Measurements from ENCODE around the gene NDUFV2. TPM values are rescaled to one million over a fixed set of nuclear protein-coding genes. Genes with fewer than 3 reads are reported as not detected.
"Not testable (repeated sequence)": the region's sequence is repeated elsewhere in the genome, so short reads cannot be mapped to it uniquely, and the experiment has no call there.

The NDUFV2 gene
- total RNA-seq, 1 donor from 2014 or later, result 93.2 TPM

DNA sequence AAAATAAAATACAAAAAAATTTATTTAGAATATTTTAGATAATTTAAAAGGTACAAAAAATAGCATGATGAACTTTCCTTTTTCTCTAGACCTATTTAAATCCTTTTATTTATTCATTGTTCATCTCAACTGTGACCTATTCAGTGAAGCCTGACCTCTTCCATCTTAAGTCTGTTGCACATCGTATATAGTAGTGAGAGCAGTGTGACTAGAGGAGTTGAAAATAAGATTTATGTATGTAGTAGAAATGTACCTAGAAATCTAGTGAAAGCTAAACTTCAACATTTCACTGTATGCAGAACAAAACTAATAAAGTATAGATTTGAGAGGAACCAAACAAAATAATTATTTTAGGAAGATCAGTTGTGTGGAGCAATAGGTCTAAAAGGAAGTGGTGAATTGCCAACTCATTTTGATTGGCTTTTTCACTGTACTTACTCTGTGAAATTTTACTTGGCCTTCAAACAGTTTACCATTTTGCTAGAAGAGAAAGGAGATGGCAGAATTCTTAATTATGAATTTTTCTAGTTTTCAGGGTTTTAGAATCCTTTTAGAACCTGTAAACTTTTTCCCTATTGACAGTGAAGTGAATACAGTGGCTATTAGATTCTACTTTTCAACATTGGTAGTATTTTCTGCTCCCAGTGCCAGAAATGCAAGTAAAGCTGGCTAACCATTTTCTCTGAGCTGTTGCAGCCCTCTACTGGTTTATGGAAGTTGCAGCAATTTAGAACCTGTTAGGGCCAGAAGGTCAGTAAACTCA lies 45.1 kb downstream of the NDUFV2 start:
- peak; percentile 54 for DNase-seq (ENCODE audit: extremely low read depth, low read depth, low spot score)

DNA sequence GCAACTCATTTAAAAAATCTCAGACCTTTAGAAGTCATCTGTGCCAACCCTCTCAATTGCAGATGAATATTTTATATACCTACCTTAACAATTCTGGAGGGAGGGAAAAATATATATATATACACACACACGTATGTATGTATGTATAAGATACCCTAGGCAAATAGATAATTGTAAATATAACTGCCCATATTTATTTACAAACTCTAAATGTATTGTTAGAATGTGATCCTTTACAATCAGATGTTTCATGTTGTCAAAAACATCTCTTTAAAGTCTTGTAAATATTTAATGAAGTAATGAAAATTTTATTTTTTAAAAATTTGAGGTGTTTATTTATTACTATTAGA lies 45.7 kb downstream of the NDUFV2 start:
- no peak for DNase-seq (ENCODE audit: extremely low read depth, low read depth, low spot score)

DNA sequence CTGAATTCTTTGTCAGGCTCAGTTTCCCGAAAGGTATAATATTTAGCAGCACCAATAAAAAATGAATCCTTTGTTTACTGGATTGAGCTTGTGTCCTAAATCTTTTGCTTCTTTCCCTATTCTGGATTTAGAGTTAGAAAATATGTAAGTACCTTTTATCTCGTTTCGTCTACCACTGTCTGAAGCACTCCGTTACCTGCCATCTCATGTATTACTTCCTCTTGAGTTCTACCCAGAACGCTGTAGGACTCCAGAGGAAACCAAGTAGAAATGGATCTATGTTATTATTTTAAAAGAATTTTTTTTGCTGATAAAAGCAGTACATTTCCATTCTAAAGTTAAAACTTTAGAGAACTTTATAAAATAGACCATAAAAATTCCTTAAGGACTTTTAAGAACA lies 47.6 kb downstream of the NDUFV2 start:
- DNase-seq (ENCODE audit: extremely low read depth, low read depth, low spot score), result no peak

DNA sequence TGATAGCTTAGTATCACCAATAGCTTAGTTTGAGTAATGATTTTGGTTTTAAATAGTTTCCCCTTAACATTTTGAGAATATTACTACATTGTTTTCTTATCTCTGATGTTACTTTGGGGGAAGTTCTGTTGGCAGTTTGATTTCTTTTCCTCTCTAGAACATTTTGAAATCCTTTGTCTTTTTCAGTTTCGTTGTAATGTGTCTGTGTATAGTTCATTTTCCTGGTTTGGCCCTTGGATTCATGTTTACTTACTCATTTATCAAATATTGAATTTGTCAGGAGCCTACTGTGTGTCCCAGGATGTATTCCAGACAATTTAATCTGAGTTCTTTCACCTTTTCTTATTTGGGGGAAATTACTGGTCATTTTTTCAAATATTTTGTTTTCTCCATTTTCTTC lies 50.8 kb downstream of the NDUFV2 start:
- DNase-seq (ENCODE audit: extremely low read depth, low read depth, low spot score), result no peak

DNA sequence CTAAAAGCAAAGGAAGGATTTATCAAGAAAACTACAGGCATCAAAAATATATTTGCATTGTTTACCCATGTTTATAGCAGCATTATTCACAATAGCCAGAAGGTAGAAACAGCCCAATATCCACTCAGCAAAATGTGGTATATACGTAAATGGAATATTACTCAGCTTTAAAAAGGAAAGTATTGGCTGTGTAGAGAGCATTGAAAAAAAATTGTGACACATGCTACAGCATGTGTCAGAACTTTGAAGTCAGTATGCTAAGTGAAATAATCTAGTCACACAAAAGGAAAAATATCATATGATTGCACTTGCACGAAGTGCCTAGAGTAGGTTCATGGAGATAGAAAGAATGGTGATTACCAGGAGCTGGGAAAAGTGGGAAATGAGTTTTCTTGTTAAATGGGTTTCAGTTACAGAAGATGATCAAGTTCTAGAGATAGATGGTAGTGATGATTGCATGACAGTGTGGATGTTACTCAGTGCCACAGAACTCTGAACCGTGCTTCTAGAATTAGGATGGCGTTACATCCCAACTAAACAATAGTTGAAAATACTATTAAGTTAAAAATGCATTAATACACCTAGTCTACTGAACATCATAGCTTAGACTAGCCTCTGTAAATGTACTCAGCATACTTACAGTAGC lies 54.2 kb downstream of the NDUFV2 start:
- DNase-seq (ENCODE audit: extremely low read depth, low read depth, low spot score), result no peak

DNA sequence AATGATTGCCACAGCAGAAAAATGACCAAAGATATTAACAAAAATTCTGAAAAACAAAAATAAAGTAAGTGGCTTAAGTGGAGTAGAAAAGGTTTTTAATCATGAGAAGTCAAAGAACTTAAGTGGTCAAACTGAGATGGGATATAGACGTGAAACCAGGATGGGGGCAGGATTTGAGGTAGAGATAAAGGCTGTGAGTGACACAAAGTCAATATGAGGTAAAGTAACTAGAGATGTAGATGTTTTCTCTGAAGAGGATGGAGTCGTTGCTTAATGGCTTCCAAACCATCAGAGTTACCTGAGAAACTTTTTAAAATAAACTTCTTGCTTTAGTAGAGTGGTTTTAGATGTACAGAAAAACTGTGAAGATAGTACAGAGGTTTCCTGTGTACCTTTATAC lies 55.3 kb downstream of the NDUFV2 start:
- DNase-seq (ENCODE audit: extremely low read depth, low read depth, low spot score), result no peak

DNA sequence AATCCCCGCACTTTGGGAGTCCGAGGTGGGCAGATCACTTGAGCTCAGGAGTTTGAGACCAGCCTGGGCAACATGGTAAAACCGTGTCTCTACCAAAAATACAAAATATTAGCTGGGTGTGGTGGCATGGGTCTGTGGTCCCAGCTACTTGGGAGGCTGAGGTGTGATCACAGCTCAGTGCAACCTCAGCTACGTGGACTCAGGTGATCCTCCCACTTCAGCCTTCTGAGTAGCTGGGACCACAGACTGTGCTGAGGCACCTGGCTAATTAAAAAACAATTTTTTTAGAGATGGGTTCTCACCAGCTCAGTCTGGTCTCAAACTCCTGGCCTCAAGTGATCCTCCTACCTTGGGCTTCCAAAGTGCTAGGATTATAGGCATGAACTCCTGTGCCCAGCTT lies 57.5 kb downstream of the NDUFV2 start:
- no peak for DNase-seq (ENCODE audit: extremely low read depth, low read depth, low spot score)

DNA sequence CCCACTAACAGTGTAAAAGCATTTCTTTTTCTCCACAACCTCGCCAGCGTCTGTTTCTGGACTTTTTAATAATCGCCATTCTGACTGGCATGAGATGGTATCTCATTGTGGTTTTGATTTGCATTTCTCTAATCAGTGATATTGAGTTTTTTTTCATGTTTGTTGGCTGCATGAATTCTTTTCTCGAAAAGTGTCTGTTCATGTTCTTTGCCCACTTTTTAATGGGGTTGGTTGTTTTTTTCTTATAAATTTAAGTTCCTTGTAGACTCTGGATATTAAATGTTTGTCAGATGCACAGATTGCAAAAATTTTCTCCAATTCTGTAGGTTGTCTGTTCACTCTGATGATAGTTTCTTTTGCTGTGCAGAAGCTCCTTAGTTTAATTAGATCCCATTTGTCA lies 60.2 kb downstream of the NDUFV2 start:
- DNase-seq (ENCODE audit: extremely low read depth, low read depth, low spot score), result not testable (repeated sequence)

DNA sequence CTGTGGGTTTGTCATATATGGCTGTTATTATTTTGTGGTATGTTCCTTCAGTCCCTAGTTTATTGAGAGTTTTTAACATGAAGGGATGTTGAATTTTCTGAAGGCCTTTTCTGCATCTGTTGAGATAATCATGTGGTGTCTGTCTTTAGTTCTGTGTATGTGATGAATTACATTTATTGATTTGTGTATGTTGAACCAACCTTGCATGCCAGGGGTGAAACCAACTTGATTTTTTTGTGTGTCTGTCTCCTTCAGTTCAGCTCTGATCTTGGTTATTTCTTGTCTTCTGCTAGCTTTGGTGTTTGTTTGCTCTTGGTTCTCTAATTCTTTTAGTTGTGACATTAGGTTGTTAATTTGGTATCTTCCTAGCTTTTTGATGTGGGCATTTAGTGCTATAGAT lies 61.6 kb downstream of the NDUFV2 start:
- not testable (repeated sequence) for DNase-seq (ENCODE audit: extremely low read depth, low read depth, low spot score)

DNA sequence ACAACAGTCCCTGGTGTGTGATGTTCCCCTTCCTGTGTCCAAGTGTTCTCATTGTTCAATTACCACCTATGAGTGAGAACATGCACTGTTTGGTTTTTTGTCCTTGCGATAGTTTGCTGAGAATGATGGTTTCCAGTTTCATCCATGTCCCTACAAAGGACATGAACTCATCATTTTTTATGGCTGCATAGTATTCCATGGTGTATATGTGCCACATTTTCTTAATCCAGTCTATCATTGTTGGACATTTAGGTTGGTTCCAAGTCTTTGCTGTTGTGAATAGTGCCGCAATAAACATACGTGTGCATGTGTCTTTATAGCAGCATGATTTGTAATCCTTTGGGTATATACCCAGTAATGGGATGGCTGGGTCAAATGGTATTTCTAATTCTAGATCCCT lies 63.4 kb downstream of the NDUFV2 start:
- not testable (repeated sequence) for DNase-seq (ENCODE audit: extremely low read depth, low read depth, low spot score)

DNA sequence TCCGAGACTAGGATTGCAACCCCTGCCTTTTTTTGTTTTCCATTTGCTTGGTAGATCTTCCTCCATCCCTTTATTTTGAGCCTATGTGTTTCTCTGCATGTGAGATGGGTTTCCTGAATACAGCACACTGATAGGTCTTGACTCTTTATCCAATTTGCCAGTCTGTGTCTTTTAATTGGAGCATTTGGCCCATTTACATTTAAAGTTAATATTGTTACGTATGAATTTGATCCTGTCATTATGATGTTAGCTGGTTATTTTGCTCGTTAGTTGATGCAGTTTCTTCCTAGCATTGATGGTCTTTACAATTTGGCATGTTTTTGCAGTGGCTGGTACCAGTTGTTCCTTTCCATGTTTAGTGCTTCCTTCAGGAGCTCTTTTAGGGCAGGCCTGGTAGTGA lies 67.0 kb downstream of the NDUFV2 start:
- DNase-seq (ENCODE audit: extremely low read depth, low read depth, low spot score), result not testable (repeated sequence)

DNA sequence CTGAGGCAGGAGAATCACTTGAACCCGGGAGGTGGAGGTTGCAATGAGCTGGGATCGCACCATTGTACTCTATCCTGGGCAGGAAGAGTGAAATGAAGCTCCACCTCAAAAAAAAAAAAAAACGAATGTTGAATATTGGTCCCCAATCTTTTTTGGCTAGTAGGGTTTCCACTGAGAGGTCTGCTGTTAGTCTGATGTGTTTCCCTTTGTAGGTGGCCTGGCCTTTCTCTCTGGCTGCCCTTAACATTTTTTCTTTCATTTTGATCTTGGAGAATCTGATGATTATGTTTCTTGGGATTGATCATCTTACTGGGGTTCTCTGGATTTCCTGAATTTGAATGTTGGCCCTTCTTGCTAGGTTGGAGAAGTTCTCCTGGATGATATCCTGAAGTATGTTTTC lies 69.4 kb downstream of the NDUFV2 start:
- DNase-seq (ENCODE audit: extremely low read depth, low read depth, low spot score), result not testable (repeated sequence)

DNA sequence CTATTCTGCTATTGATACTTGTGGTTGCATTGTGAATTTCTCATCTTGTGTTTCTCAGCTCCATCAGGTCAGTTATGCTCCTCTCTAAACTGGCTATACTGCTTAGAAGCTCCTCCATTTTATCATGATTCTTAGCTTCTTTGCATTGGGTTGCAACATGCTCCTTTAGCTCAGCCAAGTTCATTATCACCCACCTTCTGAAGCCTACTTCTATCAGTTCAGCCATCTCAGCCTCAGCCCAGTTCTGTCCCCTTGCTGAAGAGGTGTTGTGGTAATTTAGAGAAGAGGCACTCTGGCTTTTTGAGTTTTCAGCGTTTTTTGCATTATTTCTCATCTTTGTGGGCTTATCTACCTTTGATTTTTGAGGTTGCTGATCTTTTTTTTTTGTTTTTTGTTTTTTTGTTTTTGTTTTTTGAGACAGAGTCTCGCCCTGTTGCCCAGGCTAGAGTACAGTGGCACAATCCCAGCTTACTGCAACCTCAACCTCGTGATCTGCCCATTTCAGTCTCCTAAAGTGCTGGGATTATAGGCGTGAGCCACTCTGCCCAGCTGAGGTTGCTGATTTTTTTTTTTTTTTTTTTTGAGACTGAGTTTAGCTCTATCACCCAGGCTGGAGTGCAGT lies 70.1 kb downstream of the NDUFV2 start:
- no peak for DNase-seq (ENCODE audit: extremely low read depth, low read depth, low spot score)

DNA sequence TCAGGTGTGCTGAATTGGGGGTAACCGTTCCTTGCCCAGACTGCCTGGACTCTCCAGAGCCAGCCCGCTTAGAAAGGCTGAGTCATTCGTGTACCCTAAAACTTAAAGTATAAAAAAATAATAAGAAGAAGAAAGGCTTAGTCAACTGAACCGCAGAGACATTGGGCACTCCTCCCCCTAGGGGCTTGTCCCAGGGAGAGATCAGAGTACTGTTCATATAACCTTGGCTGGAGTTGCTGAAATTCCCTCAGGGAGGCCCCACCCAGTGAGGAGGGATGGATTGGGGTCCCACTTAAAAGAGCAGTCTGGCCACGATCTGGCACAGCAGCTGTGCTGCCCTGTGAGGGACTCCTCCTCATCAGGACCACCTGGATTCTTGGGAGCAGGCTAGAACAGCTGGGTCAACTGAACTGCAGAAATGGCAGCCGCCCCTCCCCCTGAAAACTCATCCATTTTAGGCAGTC lies 71.3 kb downstream of the NDUFV2 start:
- no peak for DNase-seq (ENCODE audit: extremely low read depth, low read depth, low spot score)

DNA sequence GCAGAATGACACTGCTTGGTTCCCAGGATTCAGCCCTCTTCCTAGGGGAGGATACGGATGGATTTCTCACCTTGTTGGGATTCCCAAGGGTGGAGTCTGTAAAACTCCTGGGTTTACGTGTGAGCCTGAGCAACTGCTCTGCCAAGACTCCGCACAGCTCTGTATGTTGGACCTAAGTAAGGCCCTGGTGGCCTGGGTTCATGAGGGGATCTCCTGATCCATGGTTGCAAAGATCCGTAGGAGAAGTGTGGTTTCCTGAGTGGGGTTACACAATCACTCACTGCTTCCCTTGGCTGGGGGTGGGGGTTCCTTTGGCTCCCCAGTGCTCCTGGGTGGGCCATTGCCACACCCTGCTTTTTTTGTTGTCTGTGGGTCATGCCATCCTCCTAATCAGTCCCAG lies 71.8 kb downstream of the NDUFV2 start:
- DNase-seq (ENCODE audit: extremely low read depth, low read depth, low spot score), result no peak

DNA sequence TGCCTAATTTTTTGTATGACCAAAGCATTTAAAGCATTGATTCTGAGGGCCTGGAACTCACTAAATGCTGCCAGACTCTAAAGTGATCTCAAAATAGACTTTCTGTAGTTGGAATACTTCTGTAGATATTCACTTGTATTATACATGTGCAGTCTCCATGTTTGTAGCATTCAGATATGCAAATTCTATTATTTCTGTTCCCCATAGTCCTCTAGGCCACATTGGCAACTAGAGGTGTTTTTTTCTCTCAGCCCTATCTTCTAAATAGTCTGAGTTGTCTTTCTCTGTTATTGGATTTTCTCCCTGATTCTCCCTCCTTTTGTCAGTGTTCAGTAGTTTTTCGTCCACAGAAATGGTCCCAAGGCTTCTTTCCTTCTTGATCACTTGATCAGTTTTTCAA lies 72.6 kb downstream of the NDUFV2 start:
- no peak for DNase-seq (ENCODE audit: extremely low read depth, low read depth, low spot score)

DNA sequence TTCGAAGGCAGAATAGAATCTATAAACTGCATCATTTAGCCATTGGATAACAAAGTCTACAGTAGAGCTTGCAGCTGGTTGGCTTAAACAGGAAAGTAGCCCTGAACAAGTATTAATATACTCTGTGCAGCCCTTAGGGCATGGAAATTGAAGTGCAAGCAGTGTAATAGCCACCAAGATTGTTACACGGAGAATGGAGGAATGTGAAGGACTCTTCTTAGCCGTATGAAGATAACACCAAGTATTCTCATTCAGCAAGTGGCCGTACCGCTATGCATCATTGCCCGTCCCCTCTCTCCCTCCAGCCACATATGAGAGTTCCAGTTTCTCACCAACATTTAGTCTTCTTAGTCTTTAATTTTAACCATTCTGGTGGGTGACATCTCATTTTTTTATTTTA lies 74.5 kb downstream of the NDUFV2 start:
- DNase-seq (ENCODE audit: extremely low read depth, low read depth, low spot score), result no peak

DNA sequence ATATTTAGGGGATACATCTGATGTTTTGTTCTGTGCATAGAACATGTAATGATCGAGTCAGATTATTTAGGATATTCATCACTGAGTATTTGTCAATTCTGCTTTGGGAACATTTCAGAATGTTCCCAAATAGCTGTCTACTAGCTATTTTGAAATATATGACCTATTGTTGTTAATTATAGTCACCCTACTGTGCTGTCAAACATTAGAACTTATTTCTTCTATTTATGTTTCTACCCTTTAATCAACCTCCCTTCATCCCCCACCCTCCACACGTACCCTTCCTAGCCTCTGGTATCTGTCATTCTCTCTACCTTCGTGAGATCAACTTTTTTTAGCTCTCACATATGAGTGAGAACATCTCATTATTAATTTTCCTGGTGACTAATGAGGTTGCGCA lies 75.0 kb downstream of the NDUFV2 start:
- no peak for DNase-seq (ENCODE audit: extremely low read depth, low read depth, low spot score)

DNA sequence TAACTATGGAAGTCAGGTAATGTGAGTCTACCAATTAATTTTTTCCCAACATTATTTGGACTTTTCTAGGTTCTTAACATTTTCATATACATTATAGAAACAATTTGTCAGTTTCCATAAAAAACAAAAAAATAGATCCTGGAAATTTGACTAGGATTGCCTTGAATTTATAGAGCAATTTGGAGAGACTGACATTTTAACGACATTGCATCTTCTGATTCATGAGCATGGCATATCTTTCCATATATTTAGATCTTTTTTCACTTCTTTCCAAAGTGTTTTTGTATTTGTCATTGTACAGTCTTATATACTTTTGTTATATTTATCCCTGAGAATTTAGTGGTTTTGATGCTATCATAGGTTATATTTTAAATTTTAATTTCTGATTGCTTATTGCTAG lies 76.1 kb downstream of the NDUFV2 start:
- no peak for DNase-seq (ENCODE audit: extremely low read depth, low read depth, low spot score)

DNA sequence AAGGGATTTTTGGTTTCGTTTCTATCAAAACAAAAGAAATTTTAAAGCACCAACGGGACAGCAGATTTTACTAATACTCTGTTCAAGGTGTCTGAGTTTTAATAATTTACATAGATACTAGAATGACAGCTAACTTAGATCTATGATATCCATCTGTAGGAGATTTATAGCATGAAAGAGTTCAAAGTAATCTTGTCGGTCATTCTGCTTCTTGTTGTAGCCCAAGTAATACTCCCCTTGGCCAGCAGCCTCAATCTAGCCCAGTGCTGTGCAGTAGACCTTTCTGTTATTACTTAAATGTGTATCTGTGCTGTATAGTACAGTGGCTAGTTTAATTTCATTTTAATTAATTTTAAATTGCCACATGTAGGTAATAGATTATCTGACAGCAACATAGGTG lies 78.8 kb downstream of the NDUFV2 start:
- no peak for DNase-seq (ENCODE audit: extremely low read depth, low read depth, low spot score)

DNA sequence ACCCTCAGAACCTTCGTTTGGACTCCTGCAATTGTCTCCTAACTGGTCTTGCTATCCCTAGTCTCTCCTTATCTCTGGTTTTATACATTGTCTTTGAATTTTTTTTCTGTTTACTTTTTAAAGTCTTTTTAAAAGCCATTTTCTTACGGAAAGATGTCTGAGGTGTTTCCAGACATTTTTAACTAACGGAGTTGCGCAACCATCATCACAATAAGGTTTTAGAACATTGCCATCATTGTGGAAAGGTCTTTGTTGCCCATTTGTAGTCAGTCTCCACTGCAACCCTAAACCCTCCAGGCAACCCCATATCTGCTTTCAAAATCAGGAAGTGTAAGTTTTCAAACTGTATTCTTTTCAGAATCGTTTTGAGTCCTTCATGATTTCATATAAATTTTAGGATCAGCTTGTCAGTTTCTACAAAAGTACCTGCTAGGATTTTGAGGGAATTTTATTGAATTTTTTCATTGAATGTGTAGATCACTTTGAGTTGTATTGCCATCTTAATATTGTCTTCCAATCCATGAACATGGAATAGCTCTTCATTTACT lies 80.4 kb downstream of the NDUFV2 start:
- no peak for DNase-seq (ENCODE audit: extremely low read depth, low read depth, low spot score)

Data from glomerular endothelial cell (primary cell).